ENCODE measurements around the gene KAZN. TPM values are rescaled to one million over a fixed set of nuclear protein-coding genes. Genes with fewer than 3 reads are reported as not detected.

The KAZN gene
- total RNA-seq, 1 experiment from 2014 or later: 15.6 TPM

DNA sequence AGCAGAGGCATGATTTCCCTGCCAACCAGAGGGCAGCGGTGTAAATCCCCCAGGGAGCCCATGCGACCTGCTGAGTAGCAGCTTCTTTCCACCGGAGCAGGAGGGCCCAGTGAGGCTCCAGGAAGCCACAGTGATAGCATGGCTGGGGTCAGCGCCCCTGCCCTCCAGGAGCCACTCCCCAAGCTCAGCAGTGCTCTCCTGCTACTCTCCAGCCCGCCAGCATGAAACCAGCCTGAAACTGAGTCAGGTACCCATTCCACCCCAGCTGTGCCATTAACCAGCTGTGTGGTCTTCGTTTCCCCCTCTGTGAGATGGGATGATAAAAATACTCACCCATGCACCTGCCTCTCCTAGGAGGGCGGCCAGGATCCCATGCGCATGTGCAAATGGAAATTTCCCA, 431.3 kb downstream of the KAZN start:
- no peak for DNase-seq
- intact Hi-C loops (cut with micrococcal nuclease; ENCODE audit: unreplicated experiment): loop anchor here (5.0 kb wide), 1 partner anchor 242 kb away; no protein-coding TSS in a partner anchor
- BruUV-seq (replicated peaks): no TSS peak
- H4K20me1 ChIP-seq (ENCODE audit: insufficient read depth): no peaks in the 10 kb centered on the region
- H3K9me2 ChIP-seq (ENCODE audit: insufficient read depth): no peaks in the 10 kb centered on the region
- H3K27ac ChIP-seq: no peak overlapping the region
- CTCF ChIA-PET: no interaction called here
- H3K36me3 ChIP-seq (ENCODE audit: low read depth): no peaks in the 10 kb centered on the region
- no peak overlapping the region for H3K4me3 ChIP-seq
- H3K4me2 ChIP-seq: no peak overlapping the region
- no peak overlapping the region for H2AFZ ChIP-seq
- no peaks in the 10 kb centered on the region for H3K9me3 ChIP-seq (ENCODE audit: insufficient read depth, low read depth)
- no peaks in the 10 kb centered on the region for H3F3A ChIP-seq (ENCODE audit: insufficient read depth, low read depth)
- TF ChIP-seq, protein P1, sequence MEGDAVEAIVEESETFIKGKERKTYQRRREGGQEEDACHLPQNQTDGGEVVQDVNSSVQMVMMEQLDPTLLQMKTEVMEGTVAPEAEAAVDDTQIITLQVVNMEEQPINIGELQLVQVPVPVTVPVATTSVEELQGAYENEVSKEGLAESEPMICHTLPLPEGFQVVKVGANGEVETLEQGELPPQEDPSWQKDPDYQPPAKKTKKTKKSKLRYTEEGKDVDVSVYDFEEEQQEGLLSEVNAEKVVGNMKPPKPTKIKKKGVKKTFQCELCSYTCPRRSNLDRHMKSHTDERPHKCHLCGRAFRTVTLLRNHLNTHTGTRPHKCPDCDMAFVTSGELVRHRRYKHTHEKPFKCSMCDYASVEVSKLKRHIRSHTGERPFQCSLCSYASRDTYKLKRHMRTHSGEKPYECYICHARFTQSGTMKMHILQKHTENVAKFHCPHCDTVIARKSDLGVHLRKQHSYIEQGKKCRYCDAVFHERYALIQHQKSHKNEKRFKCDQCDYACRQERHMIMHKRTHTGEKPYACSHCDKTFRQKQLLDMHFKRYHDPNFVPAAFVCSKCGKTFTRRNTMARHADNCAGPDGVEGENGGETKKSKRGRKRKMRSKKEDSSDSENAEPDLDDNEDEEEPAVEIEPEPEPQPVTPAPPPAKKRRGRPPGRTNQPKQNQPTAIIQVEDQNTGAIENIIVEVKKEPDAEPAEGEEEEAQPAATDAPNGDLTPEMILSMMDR (conservative IDR thresholded peaks at IDR 0.05): no peak
- no peak for TF ChIP-seq EZH2 (IDR thresholded peaks at IDR 0.05; ENCODE audit: low read depth)
- POLR2A ChIA-PET (ENCODE audit: unreplicated experiment): no interaction called here
- no peaks in the 10 kb centered on the region for H3K27me3 ChIP-seq (ENCODE audit: insufficient read depth, low read depth)
- no peaks in the 10 kb centered on the region for H3K79me2 ChIP-seq (ENCODE audit: low read depth)
- H3K4me1 ChIP-seq (replicated peaks; ENCODE audit: insufficient read depth): no peaks in the 10 kb centered on the region

DNA sequence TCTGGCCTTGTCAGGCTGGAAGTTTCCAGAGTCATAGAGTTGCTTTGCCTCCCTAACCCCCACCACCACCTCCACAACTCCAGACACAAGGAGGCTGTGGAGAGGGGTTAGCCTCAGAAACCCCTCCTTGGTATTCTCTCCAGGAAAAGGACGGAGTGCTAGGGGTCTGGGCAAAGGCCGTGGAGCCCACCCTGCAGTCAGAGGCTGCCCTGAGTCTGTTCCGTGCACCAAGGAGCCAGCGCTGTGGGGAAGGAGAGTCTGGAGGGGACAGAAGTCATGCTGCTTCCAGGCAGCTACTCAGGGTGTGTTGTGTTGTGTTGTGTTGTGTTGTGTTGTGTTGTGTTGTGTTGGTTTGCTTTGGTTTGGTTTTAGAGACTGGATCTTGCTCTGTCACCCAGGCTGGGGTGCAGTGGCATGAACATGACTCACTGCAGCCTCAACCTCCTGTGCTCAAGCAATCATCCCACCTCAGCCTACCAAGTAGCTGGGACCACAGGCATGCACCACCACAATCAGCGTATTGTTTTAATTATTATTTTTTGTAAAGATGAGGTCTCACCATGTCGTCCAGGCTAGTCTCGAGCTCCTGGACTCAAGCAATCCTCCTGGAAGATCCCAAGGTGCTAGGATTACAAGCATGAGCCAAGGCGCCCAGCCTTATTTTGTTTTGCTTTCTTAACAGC, 432.9 kb downstream of the KAZN start:
- CTCF ChIA-PET: no interaction called here
- no TSS peak for BruUV-seq (replicated peaks)
- no peaks in the 10 kb centered on the region for H3K79me2 ChIP-seq (ENCODE audit: low read depth)
- H3K9me2 ChIP-seq (ENCODE audit: insufficient read depth): no peaks in the 10 kb centered on the region
- H3F3A ChIP-seq (ENCODE audit: insufficient read depth, low read depth): no peaks in the 10 kb centered on the region
- intact Hi-C loops (cut with micrococcal nuclease; ENCODE audit: unreplicated experiment): no loop called here
- H3K4me1 ChIP-seq (replicated peaks; ENCODE audit: insufficient read depth): no peaks in the 10 kb centered on the region
- H3K36me3 ChIP-seq (ENCODE audit: low read depth): no peaks in the 10 kb centered on the region
- TF ChIP-seq EZH2 (IDR thresholded peaks at IDR 0.05; ENCODE audit: low read depth): no peak
- TF ChIP-seq, protein P1 (conservative IDR thresholded peaks at IDR 0.05): no peak
- no peaks in the 10 kb centered on the region for H4K20me1 ChIP-seq (ENCODE audit: insufficient read depth)
- H3K27ac ChIP-seq: no peak overlapping the region
- H3K4me2 ChIP-seq: no peak overlapping the region
- no peak overlapping the region for H2AFZ ChIP-seq
- no peak for DNase-seq
- H3K9me3 ChIP-seq (ENCODE audit: insufficient read depth, low read depth): no peaks in the 10 kb centered on the region
- POLR2A ChIA-PET (ENCODE audit: unreplicated experiment): no interaction called here
- H3K4me3 ChIP-seq: no peak overlapping the region
- no peaks in the 10 kb centered on the region for H3K27me3 ChIP-seq (ENCODE audit: insufficient read depth, low read depth)

DNA sequence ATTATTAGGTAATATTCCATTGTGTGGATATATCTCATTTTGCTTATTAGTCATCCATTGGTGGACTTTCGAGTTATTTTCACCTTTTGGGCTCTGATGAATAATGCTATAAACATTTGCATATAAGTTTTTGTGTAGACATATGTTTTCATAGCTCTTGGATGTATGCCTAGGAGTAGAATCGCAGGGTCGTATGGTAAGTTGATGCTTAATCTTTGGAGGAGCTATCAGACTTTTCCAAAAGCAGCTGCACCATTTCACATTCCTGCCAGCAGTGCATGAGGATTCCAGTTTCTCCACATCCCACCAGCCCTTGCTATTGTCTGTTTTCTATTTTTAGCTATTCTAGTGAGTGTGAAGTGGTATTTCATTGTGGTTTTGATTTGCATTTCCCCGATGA, 434.8 kb downstream of the KAZN start:
- no peak for DNase-seq

More for the DNA sequence above, 434.8 kb downstream of the KAZN start:
- ChIA-PET POLR2A (ENCODE audit: unreplicated experiment) (no interaction called here), CTCF (interaction anchor here (0.6 kb wide), 1 partner anchor 122 kb away, joined by 12 read pairs; no protein-coding TSS in a partner anchor)
- Histone ChIP-seq H3K27me3 (ENCODE audit: insufficient read depth, low read depth) (no peaks in the 10 kb centered on the region), H3K27ac (no peak overlapping the region), H3F3A (ENCODE audit: insufficient read depth, low read depth) (no peaks in the 10 kb centered on the region), H2AFZ (no peak overlapping the region), H3K4me3 (no peak overlapping the region), H3K4me2 (no peak overlapping the region), H3K9me3 (ENCODE audit: insufficient read depth, low read depth) (no peaks in the 10 kb centered on the region), H3K9me2 (ENCODE audit: insufficient read depth) (no peaks in the 10 kb centered on the region), H3K36me3 (ENCODE audit: low read depth) (no peaks in the 10 kb centered on the region), H4K20me1 (ENCODE audit: insufficient read depth) (no peaks in the 10 kb centered on the region), H3K4me1 (replicated peaks; ENCODE audit: insufficient read depth) (no peaks in the 10 kb centered on the region), H3K79me2 (ENCODE audit: low read depth) (no peaks in the 10 kb centered on the region)
- BruUV-seq (replicated peaks): no TSS peak
- intact Hi-C loops (cut with micrococcal nuclease; ENCODE audit: unreplicated experiment): no loop called here
- TF ChIP-seq, protein P1 (conservative IDR thresholded peaks at IDR 0.05): no peak
- TF ChIP-seq EZH2 (IDR thresholded peaks at IDR 0.05; ENCODE audit: low read depth): no peak
